AG04449 (cell line): ENCODE measurements around the gene FRMD1.

ENCODE experiments used
- CTCF ChIA-PET: fragments of 350-600 bp; formaldehyde crosslinking; extraction: SDS; loops from one replicate; lab custom pipeline; 2021; ENCODE audit warnings: antibody characterized with exemption; lab: Yijun Ruan, JAX
- POLR2A ChIA-PET: fragments of 400-600, 350-600 bp; formaldehyde crosslinking; extraction: SDS; loops from one replicate; lab custom pipeline; 2020; ENCODE audit warnings: antibody characterized with exemption, inconsistent platforms; lab: Yijun Ruan, JAX
- DNase-seq: peaks from one replicate; pipeline ENCODE4 v3.0.0-alpha.2; 2010; ENCODE audit warnings: low read depth, low spot score
- H3K4me3 ChIP-seq: 2 replicates; pipeline ENCODE4 v1.5.1; 2011; ENCODE audit warnings: low read depth, mild to moderate bottlenecking, control low read depth, low read length
- CTCF ChIP-seq: IDR thresholded peaks from one replicate; pipeline ENCODE4 v1.5.1; 2011; ENCODE audit warnings: mild to moderate bottlenecking, moderate library complexity, low read length, control low read depth, inconsistent platforms; ENCODE audit not compliant: insufficient read depth; ENCODE audit errors: missing control alignments

Gene FRMD1

GRCh38 chr6:168084465-168085160, 5.6 kb upstream of the FRMD1 start:
- CTCF ChIA-PET: no interaction called here
- POLR2A ChIA-PET: no interaction called here

GRCh38 chr6:168083514-168083885, 4.5 kb upstream of the FRMD1 start:
- ChIA-PET POLR2A (no interaction called here), CTCF (no interaction called here)
- TF ChIP-seq CTCF: no peak

More at GRCh38 chr6:168084465-168085160, 5.6 kb upstream of the FRMD1 start:
- no peak for TF ChIP-seq CTCF
- no peak overlapping the region for H3K4me3 ChIP-seq
- DNase-seq: no peak

GRCh38 chr6:168082860-168083513, 4.0 kb upstream of the FRMD1 start:
- POLR2A ChIA-PET: no interaction called here
- CTCF ChIA-PET: no interaction called here
- no peak for TF ChIP-seq CTCF
- DNase-seq: no peak
- no peak overlapping the region for H3K4me3 ChIP-seq

More at GRCh38 chr6:168083514-168083885, 4.5 kb upstream of the FRMD1 start:
- DNase-seq: no peak
- no peak overlapping the region for H3K4me3 ChIP-seq

- no peak for TF ChIP-seq CTCF
- H3K4me3 ChIP-seq: no peak overlapping the region
- no peak for DNase-seq
- ChIA-PET CTCF (no interaction called here), POLR2A (no interaction called here)
These were observed 3.0 kb upstream of the FRMD1 start for GRCh38 chr6:168081858-168082546.

- ChIA-PET CTCF (no interaction called here), POLR2A (no interaction called here)
- H3K4me3 ChIP-seq: no peak overlapping the region
- no peak for DNase-seq
- no peak for TF ChIP-seq CTCF
These were observed 1.5 kb upstream of the FRMD1 start for GRCh38 chr6:168080393-168081077.
